GM19328 (cell line): Measurements from ENCODE around the gene TTYH3.
"Not testable (repeated sequence)": the region's sequence is repeated elsewhere in the genome, so short reads cannot be mapped to it uniquely, and the experiment has no call there.

ENCODE experiments used
- ATAC-seq: cut with Tn5 transposase; IDR thresholded peaks from one replicate; pipeline ENCODE4 v1.9.1; 2021; ENCODE audit warnings: mild to moderate bottlenecking, moderate library complexity; ENCODE audit not compliant: unreplicated experiment

The TTYH3 gene

GRCh38 chr7:2602406-2603043, 29.3 kb upstream of the TTYH3 start:
- no peak for ATAC-seq

GRCh38 chr7:2603044-2603965, 28.5 kb upstream of the TTYH3 start:
- no peak for ATAC-seq

- no peak for ATAC-seq
These were observed 27.1 kb upstream of the TTYH3 start for GRCh38 chr7:2604608-2605174.

GRCh38 chr7:2605608-2606538, 25.9 kb upstream of the TTYH3 start:
- no peak for ATAC-seq

GRCh38 chr7:2606539-2606936, 25.2 kb upstream of the TTYH3 start:
- ATAC-seq: no peak

GRCh38 chr7:2607122-2607922, 24.5 kb upstream of the TTYH3 start:
- ATAC-seq: no peak

- ATAC-seq: no peak
These were observed 23.6 kb upstream of the TTYH3 start for GRCh38 chr7:2607923-2608904.

- no peak for ATAC-seq
These were observed 22.8 kb upstream of the TTYH3 start for GRCh38 chr7:2608921-2609411.

GRCh38 chr7:2609646-2610045, 22.1 kb upstream of the TTYH3 start:
- not testable (repeated sequence) for ATAC-seq

- no peak for ATAC-seq
These were observed 21.3 kb upstream of the TTYH3 start for GRCh38 chr7:2610466-2610865.

GRCh38 chr7:2610898-2611297, 20.9 kb upstream of the TTYH3 start:
- ATAC-seq: no peak

- no peak for ATAC-seq
These were observed 20.4 kb upstream of the TTYH3 start for GRCh38 chr7:2611401-2611800.

- ATAC-seq: no peak
These were observed 19.9 kb upstream of the TTYH3 start for GRCh38 chr7:2611922-2612321.

GRCh38 chr7:2612445-2613097, 19.2 kb upstream of the TTYH3 start:
- no peak for ATAC-seq

GRCh38 chr7:2613098-2613930, 18.5 kb upstream of the TTYH3 start:
- ATAC-seq: no peak

- no peak for ATAC-seq
These were observed 17.7 kb upstream of the TTYH3 start for GRCh38 chr7:2613931-2614600.
